ENCODE results near the gene ST6GALNAC5.
"Not testable (repeated sequence)": the region's sequence is repeated elsewhere in the genome, so short reads cannot be mapped to it uniquely, and the experiment has no call there.

ST6GALNAC5 gene

DNA sequence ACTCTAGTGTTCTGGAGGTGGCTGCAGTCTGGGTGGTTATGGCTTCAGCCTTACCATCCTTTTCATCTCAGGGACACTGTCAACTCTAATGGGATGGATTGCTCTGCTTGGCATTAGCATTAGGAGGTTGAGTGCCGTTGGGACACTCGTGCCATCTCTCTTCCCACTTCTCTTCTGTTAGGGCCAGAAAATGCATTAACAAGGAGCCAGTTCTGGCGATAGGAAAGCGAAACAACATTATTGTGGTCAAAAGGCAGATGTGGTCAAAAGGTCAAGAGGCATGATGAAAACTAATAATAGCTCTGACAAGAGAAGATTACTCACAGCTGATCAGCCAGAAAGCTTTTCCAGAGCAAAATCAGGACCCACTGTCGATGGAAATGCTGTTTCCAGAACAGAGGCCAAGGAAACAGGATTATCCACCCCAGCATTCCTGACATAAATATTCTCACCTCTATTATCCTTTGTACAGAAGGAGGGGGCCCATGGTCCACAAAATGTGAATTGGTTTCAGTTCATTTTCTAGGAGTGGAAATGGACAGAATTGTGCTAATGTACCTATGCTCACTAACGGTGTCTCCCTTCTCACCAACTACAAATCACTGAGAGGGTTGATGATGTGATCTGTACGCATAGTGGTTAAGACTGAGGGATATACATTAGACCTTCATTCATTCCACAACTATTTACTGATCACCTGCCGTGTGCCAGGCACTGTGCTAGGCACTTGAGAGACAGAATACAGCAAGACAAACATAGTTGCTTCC is 72.0 kb downstream of the ST6GALNAC5 start:
- DNase-seq: peak in 2 of 4 experiments; percentile 42 to 46

DNA sequence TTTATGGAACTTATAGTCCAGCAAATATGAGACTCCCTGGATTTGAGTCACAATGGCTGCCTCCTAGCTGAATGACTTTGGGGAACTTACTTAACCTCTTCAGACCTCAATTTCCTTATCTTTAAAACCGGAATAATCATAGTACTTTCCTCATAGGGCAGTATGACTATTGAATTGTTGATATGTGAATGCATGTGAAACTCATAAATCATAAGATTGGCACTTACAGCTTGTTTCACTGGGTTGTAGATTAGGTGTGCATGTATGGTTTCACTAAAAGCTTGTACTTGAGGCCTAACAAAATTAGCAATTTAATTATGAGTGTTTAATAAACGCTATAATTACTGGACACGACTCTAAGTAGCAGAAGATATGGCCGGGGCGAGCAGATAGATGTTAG is 72.5 kb downstream of the ST6GALNAC5 start:
- DNase-seq: peak in 2 of 4 experiments; percentile 26 to 41

DNA sequence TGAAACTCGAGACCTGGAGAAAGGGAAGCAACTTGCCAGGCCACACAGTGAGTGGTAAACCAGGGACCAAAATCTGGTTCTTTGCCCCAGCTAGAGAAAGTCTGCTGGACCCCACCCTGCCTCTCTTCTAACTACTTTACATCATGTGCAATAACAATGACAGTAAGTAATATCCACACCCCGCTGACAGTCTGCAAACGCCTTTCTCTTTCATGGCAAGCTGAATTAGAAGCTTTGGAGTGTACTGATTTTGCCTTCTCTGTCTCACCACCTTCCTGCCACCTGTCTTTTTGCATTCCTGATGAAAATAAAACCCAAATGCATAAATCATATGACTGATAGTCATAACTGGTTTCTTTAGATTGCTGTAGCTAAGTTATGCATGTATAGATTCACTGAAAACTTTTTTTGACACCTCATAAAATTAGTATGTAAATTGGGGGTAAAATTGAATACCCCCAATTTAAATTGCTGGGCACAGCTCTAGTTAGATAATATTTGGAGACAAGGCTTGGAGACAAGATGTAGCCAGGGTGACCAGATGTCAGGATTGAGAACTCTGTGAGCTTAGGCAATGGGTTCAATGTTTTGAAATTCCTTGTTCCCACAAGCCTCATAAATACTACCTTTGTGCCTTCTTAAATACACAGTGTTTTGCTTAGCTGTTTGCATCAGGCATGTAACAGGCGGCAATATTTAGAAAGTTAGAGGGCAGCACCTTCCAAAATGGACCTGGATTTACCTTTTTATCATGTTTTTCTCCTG is 73.5 kb downstream of the ST6GALNAC5 start:
- DNase-seq: no peak

DNA sequence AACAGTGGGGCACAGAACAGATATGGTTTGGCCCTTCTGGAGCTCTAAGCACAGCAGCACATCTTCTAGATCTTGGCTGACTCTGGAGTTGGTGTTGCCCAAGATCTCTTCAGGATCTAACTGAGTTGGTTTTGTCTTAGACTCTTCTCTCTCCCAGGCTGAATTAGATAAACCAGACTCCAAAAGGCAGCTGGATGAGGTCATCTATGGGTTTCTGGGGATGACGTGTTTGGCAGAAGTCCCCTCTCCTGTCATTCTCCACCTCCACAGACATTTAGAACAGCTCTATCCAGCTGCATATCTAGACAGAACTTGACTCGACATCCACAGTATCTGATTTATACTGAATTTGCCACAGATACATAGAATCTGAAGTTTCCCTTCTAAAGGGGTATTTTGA is 75.3 kb downstream of the ST6GALNAC5 start:
- no peak for DNase-seq

DNA sequence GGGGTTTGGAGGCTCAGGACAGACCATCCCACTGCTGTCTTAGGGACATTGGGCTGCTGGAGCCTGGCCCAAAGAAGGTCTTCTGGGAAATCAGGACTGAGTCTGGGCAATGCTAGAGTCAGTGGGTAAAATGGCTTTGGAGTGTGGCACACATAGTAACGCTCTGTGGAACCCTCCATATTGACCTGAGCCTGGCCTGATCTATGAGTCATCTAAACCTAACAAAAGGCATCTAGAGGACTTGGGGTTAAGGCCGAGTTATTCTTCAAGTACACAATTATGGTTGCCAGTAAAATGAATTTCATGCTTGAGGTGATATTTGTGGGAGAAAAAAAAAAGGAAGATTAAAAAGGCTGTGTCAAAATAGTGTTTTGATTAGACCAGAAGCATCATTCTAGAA is 77.7 kb downstream of the ST6GALNAC5 start:
- no peak for DNase-seq

DNA sequence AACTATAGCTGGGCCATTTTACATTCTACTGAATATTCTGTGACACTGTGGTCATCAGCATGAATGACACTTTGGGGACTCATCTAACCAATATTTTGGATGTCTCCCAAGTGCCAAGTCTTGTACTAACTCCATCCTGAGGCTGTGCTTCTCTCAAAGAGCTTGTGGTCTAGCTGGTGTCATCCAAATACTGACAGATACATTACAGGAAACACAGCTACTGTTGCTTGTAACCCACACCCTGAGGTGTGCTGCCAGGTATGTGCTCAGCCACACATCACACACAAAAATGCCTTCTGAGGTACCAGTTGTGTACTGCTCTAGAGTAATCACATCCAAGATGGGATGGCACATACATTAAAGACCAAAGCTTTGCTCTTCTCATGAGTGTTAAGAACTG is 81.6 kb downstream of the ST6GALNAC5 start:
- DNase-seq: no peak

DNA sequence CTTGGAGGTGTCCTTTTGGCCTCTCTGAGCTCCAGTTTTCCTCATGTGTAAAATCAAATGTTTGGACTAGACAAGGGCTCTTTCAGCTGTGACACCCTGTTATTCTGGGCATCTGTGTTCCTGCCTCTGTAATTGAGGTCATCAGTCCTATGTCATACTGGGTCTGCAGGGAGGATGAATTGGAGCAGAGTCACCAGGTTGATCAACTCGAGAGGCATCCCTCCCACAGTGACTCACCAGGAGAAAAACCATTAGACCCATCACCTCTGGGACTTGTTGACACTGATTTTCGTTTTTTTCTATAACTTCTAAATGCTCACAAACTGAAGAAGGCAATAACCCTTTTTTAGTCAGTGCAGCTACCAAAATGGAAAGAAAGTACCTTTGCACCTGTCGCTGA is 82.2 kb downstream of the ST6GALNAC5 start:
- DNase-seq: no peak

DNA sequence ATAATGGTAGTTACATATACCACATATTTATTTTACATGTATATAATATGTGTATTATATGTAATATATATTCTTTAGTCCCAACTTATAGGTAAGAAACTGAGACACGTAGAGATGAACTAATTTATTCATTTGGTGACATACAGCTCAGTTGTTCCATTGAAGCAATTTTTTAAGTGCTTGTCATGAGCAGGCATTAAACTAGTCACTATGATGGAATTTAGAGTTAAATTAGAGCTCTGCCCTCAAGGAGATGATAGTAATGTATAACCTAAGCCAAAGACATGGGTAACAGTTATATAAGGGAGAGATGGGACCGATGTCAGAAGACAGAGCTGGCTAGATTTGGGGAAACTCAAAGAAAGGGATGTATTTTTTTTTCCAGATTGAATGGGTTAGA is 83.0 kb downstream of the ST6GALNAC5 start:
- no peak for DNase-seq

DNA sequence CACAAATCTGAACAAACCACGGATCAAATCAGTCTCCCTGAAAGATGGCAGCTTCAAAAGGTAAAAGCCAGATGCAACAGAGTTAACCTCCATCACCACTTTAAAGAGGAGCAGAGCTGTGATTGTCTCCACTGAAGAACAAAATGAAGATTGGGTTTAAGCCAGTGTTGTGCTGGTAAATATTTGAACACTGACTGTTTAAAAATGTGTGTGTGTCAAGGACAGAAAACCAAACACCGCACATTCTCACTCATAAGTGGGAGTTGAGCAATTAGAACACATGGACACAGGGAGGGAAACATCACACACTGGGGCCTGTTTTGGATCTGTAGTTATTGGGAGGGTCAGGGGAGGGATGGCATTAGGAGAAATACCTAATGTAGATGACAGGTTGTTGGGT is 83.9 kb downstream of the ST6GALNAC5 start:
- DNase-seq: no peak

DNA sequence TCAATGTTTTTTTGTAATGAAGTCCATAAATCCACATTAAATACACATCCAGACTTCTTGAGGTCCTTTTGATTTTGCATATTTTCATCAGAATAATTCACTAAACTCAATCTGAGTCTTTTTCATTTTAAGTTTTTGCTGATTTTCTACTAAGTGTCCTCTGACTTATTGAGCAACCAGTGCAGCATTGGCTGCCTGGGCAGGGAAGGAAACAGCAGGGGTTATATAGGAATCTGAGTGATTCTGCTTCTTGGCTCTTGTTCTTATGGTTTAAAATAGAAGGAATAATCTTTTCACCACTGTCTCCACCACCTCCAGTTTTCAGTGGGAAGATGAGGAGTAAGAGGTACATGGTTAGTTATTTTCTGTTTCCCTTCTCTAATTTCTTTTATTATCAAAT is 88.4 kb downstream of the ST6GALNAC5 start:
- no peak for DNase-seq

DNA sequence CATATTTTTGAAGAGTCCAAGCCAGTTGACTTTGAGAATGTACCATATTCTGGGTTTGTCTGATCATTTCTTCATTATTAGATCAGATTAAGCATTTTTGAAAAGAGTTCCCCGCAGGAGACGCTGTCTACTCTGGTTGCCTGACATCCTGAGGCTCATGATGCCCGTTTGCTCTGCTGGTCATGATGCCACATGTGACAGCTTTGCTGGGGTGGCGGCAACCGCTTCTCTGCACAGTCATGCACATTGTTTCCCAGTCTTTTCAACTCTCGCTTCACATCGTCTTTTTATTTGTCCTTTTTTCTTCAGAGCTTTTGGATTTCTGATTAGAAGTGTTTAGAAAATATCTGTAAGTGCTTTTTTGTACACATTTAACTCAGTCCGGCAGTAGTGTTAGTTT is 90.7 kb downstream of the ST6GALNAC5 start:
- no peak for DNase-seq

DNA sequence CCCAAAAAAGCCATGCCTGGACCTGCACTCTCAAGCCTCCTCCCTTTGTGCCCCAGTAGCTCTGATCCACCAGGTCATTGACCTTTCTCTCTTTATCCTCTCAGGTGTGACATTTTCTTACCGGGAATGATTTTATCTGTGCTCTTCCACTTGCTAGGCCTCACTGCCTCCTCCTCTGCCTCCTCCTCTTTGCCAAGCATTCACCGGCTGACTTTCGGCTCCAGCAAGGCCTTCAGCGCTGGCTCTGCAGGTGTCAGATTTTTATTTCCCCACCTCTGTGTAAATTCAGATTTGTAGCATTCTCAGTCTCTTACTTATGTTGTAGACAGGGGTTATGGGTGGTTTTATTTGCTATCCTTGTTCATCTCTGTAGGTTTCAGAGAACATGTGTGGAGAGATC is 91.5 kb downstream of the ST6GALNAC5 start:
- DNase-seq: no peak

DNA sequence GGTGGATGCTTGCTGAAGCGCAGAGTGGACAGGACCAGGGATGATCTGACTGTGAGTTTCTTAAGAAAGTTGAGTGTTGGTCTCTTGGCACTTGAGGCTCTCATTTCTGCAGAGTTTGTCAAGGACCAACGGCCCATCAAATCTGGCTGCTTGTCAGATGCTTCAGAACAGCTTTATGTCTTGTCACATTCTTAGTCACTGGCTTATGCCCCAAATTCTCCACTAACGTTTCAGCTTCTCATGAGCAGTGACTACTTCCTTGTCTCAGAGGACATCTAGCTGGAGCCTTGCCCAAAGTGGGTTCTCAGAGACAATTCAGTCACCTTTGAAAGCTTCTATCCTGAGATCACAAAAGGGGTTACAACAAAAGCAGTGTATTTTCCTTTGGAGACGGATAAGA is 92.3 kb downstream of the ST6GALNAC5 start:
- DNase-seq: no peak

DNA sequence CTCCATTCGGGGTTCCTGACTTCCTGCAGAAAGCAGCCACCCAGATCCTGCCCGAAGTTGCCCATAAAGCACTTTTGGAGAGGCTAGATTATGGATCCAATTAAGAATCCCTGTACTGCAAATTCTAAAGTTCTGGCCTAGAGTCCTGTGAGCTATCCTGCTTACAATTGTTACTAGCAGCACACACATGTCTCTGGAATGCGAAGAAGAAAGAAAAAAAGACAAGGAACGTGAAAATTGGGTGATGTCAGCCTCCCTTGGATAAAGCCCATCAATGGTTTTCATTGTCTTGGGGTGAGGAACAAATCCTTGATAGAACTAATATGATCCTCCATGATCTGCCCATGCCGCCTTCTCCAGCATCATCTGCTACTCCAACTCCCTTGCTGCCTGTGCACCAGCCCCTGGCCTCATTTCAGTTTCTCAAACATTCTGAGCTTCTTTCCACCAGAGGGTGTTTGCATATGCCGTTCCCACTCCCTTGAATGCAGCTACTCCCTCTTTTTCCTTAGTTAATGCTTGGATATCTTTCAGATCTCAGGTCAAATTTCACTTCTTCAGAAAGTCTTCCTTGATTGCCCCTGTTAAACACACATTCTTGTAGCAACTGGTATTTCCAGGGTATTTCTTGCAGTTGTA is 94.0 kb downstream of the ST6GALNAC5 start:
- no peak for DNase-seq

DNA sequence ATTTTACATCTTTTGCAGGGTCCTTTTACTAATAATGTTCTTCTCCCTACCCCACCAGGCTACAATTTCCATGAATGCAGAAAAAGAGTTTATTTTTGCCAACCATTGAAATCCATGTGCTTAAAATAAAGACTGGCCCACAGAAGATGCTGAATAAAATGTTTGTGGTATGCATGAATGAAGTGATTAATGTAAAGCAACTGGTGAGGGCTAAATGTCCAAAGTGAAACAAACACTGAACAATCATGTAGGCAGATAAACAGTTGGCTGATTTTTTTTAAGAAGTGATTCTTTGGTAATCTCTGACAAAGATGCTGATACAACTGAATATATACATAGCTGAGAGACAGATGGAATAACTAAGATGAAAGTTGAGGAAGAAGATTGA is 94.5 kb downstream of the ST6GALNAC5 start:
- no peak for DNase-seq

DNA sequence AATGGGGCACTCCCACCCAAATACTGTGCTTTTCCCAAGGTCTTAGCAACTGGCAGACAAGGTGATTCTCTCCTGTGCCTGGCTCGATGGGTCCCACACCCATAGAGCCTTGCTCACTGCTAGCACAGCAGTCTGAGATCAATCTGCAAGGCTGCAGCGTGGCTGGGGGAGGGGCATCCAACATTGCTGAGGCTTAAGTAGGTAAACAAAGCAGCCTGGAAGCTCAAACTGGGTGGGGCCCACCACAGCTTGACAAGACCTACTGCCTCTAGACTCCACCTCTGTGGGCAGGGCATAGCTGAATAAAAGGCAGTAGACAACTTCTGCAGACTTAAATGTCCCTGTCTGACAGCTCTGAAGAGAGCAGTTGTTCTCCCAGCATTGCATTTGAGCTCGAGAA is 114.0 kb downstream of the ST6GALNAC5 start:
- not testable (repeated sequence) for DNase-seq

DNA sequence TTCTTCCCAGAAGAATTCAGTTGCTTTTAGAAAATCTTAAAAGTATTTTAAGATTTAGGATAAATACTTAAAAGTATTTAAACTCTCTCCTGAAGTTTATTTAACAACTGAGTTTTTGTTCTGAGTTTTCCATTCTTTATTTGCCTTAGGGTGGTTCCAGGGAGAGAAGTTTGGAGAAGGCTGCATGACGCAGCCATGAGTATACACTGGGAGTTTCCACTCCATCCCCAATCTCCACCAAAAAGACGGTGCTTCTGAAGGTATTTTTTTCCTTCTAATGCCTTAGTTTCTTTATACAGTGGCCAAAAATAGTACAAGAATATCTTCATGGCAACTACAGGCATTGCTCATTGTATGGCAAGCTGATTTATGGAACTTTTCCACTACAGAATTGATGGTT is 122.7 kb downstream of the ST6GALNAC5 start:
- no peak for DNase-seq

DNA sequence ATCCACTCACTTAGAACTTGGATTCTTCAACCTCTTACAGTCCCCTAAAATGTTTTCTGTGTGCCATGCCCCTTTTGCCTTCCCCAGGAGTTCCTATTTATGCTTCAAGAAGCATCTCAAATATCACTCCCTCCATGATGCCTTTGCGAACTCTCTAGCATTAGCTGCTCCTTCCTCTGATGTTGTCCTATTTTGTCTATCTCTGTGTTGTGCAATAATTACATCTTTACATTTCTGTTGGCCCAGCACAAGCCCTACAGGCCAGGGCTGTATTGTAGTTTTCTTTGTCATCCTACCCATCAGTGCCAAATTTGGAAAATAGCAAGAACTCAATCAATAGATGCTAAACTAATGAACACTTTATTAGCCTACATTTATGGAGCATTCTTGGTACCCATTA is 125.8 kb downstream of the ST6GALNAC5 start:
- no peak for DNase-seq

DNA sequence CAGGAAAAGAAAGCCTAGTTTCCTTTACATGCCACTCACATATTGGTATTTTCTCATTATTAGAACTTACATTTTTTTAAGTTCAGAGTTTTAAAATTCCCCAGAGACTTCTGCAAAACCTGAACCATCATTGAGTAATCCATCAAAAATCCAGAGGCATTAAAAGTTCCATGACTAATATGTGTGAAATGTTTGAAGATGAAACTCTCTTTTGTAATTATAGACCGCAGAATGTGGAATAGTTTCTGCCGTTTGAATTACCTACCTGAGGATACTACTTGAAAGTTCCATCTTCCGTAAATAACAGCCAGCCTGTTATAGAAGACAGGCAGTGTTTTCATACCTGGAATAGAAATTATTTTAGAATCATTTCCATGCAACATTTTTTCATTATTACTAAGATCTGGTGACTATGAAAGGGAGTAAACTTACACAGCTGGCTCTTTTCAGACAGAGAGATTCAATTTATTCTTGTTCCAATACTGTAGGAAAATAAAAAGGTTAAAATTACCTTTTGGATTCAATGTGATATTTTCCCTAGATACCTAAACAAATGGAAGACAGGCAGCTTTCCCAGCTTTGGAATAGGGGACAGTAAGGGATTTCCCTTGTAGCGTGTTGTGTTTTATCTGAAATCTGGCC is 131.4 kb downstream of the ST6GALNAC5 start:
- no peak for DNase-seq

DNA sequence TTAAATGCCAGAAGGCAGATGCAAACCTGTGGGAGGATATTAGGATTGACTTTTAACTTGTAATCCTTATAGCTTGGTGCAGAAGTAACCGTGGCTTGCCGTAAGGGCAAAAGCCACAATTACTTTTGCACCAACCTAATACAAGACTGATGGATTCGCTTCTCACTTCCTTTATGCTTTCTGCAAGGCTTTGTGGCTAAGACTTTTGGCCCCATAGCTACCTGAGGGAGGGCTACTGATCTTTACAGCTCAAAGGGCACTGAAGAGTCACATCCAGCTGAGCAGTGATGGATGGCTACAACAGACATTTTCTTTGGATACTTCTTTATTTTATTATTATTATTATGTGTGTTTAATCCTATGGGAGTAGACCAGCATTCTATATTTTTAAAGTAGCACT is 140.4 kb downstream of the ST6GALNAC5 start:
- DNase-seq: no peak

DNA sequence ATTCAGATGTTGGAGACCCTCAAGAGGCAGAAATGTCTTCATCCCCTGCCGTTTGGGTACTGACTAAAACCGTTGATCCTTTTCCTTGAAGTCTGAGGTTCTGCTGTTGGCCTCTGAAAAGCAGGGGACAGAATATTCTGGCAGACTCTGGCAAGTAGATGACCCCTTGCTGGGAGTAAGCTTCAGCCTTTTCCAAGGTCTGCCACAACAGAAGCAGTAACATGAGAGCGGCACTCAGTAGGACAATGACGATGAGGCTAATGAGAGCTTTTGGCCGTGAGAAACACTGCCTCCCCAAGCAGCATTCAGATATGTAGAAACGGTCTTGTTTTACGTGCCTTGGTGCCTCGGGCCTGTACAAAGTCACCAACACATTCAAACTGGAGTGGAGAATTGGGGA is 143.7 kb downstream of the ST6GALNAC5 start:
- DNase-seq: no peak

DNA sequence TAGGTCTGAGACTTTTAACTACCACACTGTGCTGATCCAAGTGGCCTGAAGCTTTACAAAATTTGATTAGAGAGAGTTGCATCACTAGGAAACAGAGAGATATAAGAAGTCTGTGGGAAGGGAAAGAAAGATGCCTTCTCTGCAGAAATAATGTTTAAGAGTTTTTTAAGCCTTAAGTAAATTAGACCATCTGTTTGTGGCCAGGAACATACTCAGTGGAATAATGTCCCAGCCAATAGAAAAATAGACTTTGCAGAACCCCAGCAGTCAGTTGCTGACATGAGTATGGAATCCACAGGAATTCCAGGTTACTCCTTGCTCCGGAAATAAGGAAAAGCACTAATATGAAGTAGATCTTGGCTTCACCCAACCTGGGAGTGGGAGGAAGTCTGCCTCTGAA is 144.8 kb downstream of the ST6GALNAC5 start:
- DNase-seq: no peak

DNA sequence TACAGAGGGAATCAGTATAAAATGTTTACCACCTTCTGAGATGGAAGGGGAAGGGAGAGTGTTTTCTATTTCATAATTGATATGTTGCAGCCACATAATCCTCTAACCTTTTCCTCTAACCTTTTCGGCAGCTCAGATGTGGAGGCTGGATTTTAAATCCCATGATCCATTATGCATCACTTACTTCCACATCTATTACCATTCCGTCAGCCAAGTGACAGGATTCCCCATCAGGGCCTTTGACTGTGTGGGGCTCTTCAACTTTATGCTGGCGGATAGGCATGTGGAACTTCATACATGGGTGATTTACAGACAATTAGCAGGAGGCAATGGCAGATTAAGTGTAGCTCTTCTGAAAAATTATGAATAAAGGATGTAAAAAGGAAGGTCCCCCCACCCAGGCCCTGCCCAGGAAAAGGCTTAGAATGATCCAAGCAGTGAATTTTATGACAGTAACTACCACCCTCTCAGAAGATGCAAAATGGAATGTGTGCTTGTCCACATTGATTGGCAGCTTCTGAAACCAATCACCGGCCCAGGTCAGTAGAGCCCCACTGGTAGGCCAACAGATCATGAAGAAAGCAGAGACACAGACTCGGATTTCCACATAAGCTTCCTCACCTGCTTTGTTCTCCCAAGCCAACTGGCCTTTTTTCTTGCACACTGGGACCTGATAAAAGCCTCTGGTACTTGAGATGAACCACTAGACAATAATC is 147.0 kb downstream of the ST6GALNAC5 start:
- no peak for DNase-seq

All from suppressor macrophage (primary cell).